ENCODE data around the gene BUD13. TPM values are rescaled to one million over a fixed set of nuclear protein-coding genes. Genes with fewer than 3 reads are reported as not detected.

Gene BUD13
- total and polyA plus RNA-seq, 2 of the 13 experiments (the other 11 are each of a cell fraction or from before 2014, with no cell fraction given): 13.3 to 25.9 TPM

DNA sequence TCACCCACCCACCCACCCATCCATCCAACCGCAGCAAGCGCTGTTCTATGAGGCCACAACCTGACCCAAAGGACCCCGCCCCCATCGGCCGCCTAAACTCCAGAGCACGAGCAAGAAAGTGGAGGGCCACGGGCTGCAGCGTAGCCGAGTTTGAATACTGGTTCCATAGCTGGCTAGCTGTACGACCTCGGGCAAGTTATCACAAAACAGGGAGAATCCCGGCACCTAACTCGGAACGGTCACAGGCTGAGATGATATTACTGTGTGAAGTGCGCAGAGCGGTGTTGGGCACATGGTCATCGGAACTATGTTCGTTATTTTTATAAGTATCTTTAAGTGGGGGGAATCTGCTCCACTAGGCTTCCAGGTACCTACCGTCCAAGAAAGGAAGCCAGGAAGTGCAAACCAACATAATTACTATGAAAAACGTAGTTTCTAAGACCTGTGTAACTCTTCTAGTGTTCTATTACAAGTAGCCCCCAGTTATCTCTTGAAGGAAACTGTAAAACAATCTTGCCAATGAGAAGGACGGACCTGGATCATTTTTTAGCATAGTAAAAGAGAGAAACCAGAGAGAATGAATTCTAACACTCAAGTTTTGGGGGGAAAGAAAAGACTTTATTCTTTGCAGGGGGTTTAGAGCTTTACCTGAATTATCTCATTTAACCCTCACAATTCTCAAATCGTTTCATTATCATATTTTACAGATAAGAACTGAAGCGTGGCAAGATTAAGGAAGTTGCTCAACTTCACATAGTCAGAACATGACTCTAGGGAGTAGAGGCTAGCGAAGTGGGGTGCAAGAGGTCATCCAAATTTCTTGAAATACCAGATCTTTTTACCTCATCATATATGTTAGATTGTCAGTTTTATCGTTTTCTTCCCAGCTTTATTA is 663 bp upstream of the BUD13 start (continued):
- TF ChIP-seq, protein P1, sequence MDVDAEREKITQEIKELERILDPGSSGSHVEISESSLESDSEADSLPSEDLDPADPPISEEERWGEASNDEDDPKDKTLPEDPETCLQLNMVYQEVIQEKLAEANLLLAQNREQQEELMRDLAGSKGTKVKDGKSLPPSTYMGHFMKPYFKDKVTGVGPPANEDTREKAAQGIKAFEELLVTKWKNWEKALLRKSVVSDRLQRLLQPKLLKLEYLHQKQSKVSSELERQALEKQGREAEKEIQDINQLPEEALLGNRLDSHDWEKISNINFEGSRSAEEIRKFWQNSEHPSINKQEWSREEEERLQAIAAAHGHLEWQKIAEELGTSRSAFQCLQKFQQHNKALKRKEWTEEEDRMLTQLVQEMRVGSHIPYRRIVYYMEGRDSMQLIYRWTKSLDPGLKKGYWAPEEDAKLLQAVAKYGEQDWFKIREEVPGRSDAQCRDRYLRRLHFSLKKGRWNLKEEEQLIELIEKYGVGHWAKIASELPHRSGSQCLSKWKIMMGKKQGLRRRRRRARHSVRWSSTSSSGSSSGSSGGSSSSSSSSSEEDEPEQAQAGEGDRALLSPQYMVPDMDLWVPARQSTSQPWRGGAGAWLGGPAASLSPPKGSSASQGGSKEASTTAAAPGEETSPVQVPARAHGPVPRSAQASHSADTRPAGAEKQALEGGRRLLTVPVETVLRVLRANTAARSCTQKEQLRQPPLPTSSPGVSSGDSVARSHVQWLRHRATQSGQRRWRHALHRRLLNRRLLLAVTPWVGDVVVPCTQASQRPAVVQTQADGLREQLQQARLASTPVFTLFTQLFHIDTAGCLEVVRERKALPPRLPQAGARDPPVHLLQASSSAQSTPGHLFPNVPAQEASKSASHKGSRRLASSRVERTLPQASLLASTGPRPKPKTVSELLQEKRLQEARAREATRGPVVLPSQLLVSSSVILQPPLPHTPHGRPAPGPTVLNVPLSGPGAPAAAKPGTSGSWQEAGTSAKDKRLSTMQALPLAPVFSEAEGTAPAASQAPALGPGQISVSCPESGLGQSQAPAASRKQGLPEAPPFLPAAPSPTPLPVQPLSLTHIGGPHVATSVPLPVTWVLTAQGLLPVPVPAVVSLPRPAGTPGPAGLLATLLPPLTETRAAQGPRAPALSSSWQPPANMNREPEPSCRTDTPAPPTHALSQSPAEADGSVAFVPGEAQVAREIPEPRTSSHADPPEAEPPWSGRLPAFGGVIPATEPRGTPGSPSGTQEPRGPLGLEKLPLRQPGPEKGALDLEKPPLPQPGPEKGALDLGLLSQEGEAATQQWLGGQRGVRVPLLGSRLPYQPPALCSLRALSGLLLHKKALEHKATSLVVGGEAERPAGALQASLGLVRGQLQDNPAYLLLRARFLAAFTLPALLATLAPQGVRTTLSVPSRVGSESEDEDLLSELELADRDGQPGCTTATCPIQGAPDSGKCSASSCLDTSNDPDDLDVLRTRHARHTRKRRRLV (CRISPR knock-in tag; IDR thresholded peaks at IDR 0.05): no peak
- TF ChIP-seq DMAP1 (CRISPR knock-in tag; IDR thresholded peaks at IDR 0.05) (peak; percentile 20; the same call in 1 of the 2 replicates), SP4 (CRISPR knock-in tag; IDR thresholded peaks at IDR 0.05) (no peak), ZNF12 (CRISPR knock-in tag; IDR thresholded peaks at IDR 0.05) (0 out of 2 replicates have a peak, but pooled peaks have one; percentile 7), ZNF432 (CRISPR knock-in tag; IDR thresholded peaks at IDR 0.05; ENCODE audit: borderline replicate concordance) (no peak), ZNF550 (CRISPR knock-in tag; IDR thresholded peaks at IDR 0.05; ENCODE audit: borderline replicate concordance) (no peak), POLR2AphosphoS5 (IDR thresholded peaks at IDR 0.05; ENCODE audit: low read depth, low read length) (no peak), ZSCAN31 (CRISPR knock-in tag; IDR thresholded peaks at IDR 0.05; ENCODE audit: low read depth) (no peak), RARA (CRISPR knock-in tag; IDR thresholded peaks at IDR 0.05) (no peak), ZFP1 (CRISPR knock-in tag; IDR thresholded peaks at IDR 0.05) (no peak), KDM1A (CRISPR knock-in tag; IDR thresholded peaks at IDR 0.05) (0 out of 2 replicates have a peak, but pooled peaks have one; percentile 2), TBX2 (CRISPR knock-in tag; IDR thresholded peaks at IDR 0.05; ENCODE audit: borderline replicate concordance) (no peak), MLLT10 (CRISPR knock-in tag; IDR thresholded peaks at IDR 0.05) (no peak), SAFB2 (CRISPR knock-in tag; IDR thresholded peaks at IDR 0.05; ENCODE audit: borderline replicate concordance, low read depth) (no peak; the same call in 1 of the 2 replicates), MBD4 (IDR thresholded peaks at IDR 0.05; ENCODE audit: borderline replicate concordance, low read length) (no peak), SALL2 (CRISPR knock-in tag; IDR thresholded peaks at IDR 0.05) (no peak)
- TF ChIP-seq, protein P2, sequence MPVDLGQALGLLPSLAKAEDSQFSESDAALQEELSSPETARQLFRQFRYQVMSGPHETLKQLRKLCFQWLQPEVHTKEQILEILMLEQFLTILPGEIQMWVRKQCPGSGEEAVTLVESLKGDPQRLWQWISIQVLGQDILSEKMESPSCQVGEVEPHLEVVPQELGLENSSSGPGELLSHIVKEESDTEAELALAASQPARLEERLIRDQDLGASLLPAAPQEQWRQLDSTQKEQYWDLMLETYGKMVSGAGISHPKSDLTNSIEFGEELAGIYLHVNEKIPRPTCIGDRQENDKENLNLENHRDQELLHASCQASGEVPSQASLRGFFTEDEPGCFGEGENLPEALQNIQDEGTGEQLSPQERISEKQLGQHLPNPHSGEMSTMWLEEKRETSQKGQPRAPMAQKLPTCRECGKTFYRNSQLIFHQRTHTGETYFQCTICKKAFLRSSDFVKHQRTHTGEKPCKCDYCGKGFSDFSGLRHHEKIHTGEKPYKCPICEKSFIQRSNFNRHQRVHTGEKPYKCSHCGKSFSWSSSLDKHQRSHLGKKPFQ (CRISPR knock-in tag; IDR thresholded peaks at IDR 0.05; ENCODE audit: insufficient replicate concordance): no peak
- TF ChIP-seq, protein P3, sequence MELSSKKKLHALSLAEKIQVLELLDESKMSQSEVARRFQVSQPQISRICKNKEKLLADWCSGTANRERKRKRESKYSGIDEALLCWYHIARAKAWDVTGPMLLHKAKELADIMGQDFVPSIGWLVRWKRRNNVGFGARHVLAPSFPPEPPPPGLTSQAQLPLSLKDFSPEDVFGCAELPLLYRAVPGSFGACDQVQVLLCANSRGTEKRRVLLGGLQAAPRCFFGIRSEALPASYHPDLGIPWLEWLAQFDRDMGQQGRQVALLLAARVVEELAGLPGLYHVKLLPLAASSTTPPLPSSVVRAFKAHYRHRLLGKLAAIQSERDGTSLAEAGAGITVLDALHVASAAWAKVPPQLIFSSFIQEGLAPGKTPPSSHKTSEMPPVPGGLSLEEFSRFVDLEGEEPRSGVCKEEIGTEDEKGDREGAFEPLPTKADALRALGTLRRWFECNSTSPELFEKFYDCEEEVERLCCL (CRISPR knock-in tag; IDR thresholded peaks at IDR 0.05; ENCODE audit: borderline replicate concordance): no peak
- TF ChIP-seq, protein P4, sequence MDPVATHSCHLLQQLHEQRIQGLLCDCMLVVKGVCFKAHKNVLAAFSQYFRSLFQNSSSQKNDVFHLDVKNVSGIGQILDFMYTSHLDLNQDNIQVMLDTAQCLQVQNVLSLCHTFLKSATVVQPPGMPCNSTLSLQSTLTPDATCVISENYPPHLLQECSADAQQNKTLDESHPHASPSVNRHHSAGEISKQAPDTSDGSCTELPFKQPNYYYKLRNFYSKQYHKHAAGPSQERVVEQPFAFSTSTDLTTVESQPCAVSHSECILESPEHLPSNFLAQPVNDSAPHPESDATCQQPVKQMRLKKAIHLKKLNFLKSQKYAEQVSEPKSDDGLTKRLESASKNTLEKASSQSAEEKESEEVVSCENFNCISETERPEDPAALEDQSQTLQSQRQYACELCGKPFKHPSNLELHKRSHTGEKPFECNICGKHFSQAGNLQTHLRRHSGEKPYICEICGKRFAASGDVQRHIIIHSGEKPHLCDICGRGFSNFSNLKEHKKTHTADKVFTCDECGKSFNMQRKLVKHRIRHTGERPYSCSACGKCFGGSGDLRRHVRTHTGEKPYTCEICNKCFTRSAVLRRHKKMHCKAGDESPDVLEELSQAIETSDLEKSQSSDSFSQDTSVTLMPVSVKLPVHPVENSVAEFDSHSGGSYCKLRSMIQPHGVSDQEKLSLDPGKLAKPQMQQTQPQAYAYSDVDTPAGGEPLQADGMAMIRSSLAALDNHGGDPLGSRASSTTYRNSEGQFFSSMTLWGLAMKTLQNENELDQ (CRISPR knock-in tag; IDR thresholded peaks at IDR 0.05; ENCODE audit: borderline replicate concordance): no peak

Data from HepG2 (cell line).